ENCODE results near the gene ZNF444. TPM values are rescaled to one million over a fixed set of nuclear protein-coding genes. Genes with fewer than 3 reads are reported as not detected.

Gene ZNF444
- total and polyA plus RNA-seq, 2 donors (not counting 1 experiment from before 2014, with no cell fraction given), result 6.4 to 17.5 TPM

GRCh38 chr19:56162258-56162657 is 21.2 kb downstream of the ZNF444 start:
- Histone ChIP-seq H3K27ac (ENCODE audit: insufficient read depth, low read length) (no peak overlapping the region), H3K4me3 (replicated peaks in 1 of 4; ENCODE audit: control extremely low read depth in 1 of 4, insufficient read depth in 1 of 4, low read depth in 3 of 4, low read length in 4 of 4) (no peak overlapping the region), H4K20me1 (ENCODE audit: control insufficient read depth, extremely low read depth, insufficient read depth, low read length) (no peaks in the 10 kb centered on the region), H3K36me3 (ENCODE audit: control insufficient read depth, insufficient read depth, low read length) (peaks cover 7% of the 10 kb centered on the region), H3K4me1 (ENCODE audit: control insufficient read depth, extremely low read depth, insufficient read depth, low read length) (no peaks in the 10 kb centered on the region), H3K79me2 (ENCODE audit: control insufficient read depth, insufficient read depth, low read length) (no peaks in the 10 kb centered on the region), H3K9ac (ENCODE audit: insufficient read depth, low read length) (no peak overlapping the region), H3K4me2 (ENCODE audit: extremely low read depth, insufficient read depth, low read length) (no peak overlapping the region), H2AFZ (ENCODE audit: low read length) (no peak overlapping the region), H3K9me3 (ENCODE audit: control insufficient read depth, insufficient read depth, low read depth, low read length) (no peaks in the 10 kb centered on the region), H3K27me3 (ENCODE audit: control insufficient read depth, insufficient read depth, low read length) (no peaks in the 10 kb centered on the region)
- DNase-seq (ENCODE audit: low read depth in 2 of 2), result peak in 1 of 2 donors; percentile 26
- TF ChIP-seq EZH2 (IDR thresholded peaks at IDR 0.05; ENCODE audit: low read length, missing control alignments) (no peak), CTCF (conservative IDR thresholded peaks at IDR 0.05 in 1 of 2, IDR thresholded peaks at IDR 0.05 in 1 of 2; ENCODE audit: low read depth in 1 of 2, low read length in 2 of 2) (no peak)

- H3K4me2 ChIP-seq (ENCODE audit: extremely low read depth, insufficient read depth, low read length), result no peak overlapping the region
- H3K9me3 ChIP-seq (ENCODE audit: control insufficient read depth, insufficient read depth, low read depth, low read length), result no peaks in the 10 kb centered on the region
Measured at GRCh38 chr19:56163097-56163496, 22.0 kb downstream of the ZNF444 start.

GRCh38 chr19:56167064-56167578 is 26.0 kb downstream of the ZNF444 start:
- Histone ChIP-seq H2AFZ (ENCODE audit: low read length) (no peak overlapping the region), H3K9me3 (ENCODE audit: control insufficient read depth, insufficient read depth, low read depth, low read length) (no peaks in the 10 kb centered on the region), H3K4me2 (ENCODE audit: extremely low read depth, insufficient read depth, low read length) (no peak overlapping the region), H3K36me3 (ENCODE audit: control insufficient read depth, insufficient read depth, low read length) (no peaks in the 10 kb centered on the region), H3K27me3 (ENCODE audit: control insufficient read depth, insufficient read depth, low read length) (no peaks in the 10 kb centered on the region), H3K4me3 (replicated peaks in 1 of 4; ENCODE audit: control extremely low read depth in 1 of 4, insufficient read depth in 1 of 4, low read depth in 3 of 4, low read length in 4 of 4) (no peak overlapping the region), H3K9ac (ENCODE audit: insufficient read depth, low read length) (no peak overlapping the region), H3K4me1 (ENCODE audit: control insufficient read depth, extremely low read depth, insufficient read depth, low read length) (no peaks in the 10 kb centered on the region), H3K79me2 (ENCODE audit: control insufficient read depth, insufficient read depth, low read length) (no peaks in the 10 kb centered on the region), H3K27ac (ENCODE audit: insufficient read depth, low read length) (no peak overlapping the region), H4K20me1 (ENCODE audit: control insufficient read depth, extremely low read depth, insufficient read depth, low read length) (no peaks in the 10 kb centered on the region)
- DNase-seq (ENCODE audit: low read depth in 2 of 2), result no peak
- TF ChIP-seq EZH2 (IDR thresholded peaks at IDR 0.05; ENCODE audit: low read length, missing control alignments) (no peak), CTCF (conservative IDR thresholded peaks at IDR 0.05 in 1 of 2, IDR thresholded peaks at IDR 0.05 in 1 of 2; ENCODE audit: low read depth in 1 of 2, low read length in 2 of 2) (no peak)

More at GRCh38 chr19:56163097-56163496, 22.0 kb downstream of the ZNF444 start:
- no peak overlapping the region for H2AFZ ChIP-seq (ENCODE audit: low read length)
- H3K4me3 ChIP-seq (replicated peaks in 1 of 4; ENCODE audit: control extremely low read depth in 1 of 4, insufficient read depth in 1 of 4, low read depth in 3 of 4, low read length in 4 of 4), result no peak overlapping the region
- no peaks in the 10 kb centered on the region for H3K79me2 ChIP-seq (ENCODE audit: control insufficient read depth, insufficient read depth, low read length)
- no peak overlapping the region for H3K9ac ChIP-seq (ENCODE audit: insufficient read depth, low read length)
- peaks cover 7% of the 10 kb centered on the region for H3K36me3 ChIP-seq (ENCODE audit: control insufficient read depth, insufficient read depth, low read length)
- H3K4me1 ChIP-seq (ENCODE audit: control insufficient read depth, extremely low read depth, insufficient read depth, low read length), result no peaks in the 10 kb centered on the region
- H4K20me1 ChIP-seq (ENCODE audit: control insufficient read depth, extremely low read depth, insufficient read depth, low read length), result no peaks in the 10 kb centered on the region
- no peaks in the 10 kb centered on the region for H3K27me3 ChIP-seq (ENCODE audit: control insufficient read depth, insufficient read depth, low read length)
- TF ChIP-seq CTCF (conservative IDR thresholded peaks at IDR 0.05 in 1 of 2, IDR thresholded peaks at IDR 0.05 in 1 of 2; ENCODE audit: low read depth in 1 of 2, low read length in 2 of 2) (no peak), EZH2 (IDR thresholded peaks at IDR 0.05; ENCODE audit: low read length, missing control alignments) (no peak)
- no peak for DNase-seq (ENCODE audit: low read depth in 2 of 2)
- H3K27ac ChIP-seq (ENCODE audit: insufficient read depth, low read length), result no peak overlapping the region
